RCC 7860 (cell line): ENCODE results near the gene R3HDM4.

ENCODE experiments used
- DNase-seq: peaks from one replicate; pipeline ENCODE4 v3.0.0-alpha.2; 2015; ENCODE audit warnings: low spot score
- FAIRE-seq: peaks from 2 replicates; lab custom pipeline; 2012; peaks lifted over from hg19 to GRCh38; lab: Jason Lieb, UNC

R3HDM4 gene

DNA sequence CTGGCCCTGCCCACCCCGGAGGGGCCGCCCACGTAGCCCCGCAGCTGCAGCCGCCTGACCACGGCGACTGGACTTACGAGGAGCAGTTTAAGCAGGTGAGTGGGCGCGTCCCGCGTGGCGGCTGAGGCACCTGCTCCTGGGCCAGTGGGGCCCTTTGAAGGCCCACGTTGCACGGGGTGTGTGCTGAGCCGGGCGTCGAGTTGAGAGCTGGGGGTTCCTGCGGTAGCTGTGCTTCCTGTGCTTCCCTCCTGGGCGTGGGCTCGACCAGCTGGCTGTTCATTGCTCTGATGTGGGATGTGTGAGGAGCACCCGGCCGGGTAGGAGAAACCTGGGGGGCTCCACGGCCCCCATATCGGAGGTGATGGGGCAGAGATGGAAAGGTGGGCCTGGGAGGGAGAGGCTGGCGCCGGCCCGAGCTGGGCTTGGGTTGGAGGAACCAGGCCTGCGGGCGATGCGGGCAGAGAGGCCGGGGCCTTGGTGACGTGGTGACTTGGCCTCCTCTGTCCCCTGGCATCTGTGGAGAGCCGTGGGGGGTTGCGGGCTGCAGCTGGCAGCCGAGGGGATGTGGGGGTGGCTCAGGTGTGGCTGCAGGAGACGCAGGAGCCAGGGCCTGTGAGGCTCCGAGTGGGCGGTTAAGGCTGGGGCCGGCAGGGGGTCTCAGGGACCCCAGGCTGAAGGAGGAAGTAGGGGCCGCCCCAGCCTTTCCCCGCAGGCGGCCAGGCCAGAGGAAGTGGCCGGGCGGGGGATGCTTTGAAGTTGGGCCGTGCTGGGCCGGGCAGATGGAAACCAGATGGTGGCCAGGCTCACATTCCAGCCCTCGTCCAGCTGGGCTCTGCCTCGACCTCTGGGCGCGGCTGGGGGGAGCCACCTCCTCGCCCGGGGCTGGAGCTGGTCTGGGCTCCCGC lies 19.9 kb upstream of the R3HDM4 start:
- FAIRE-seq (no peak), DNase-seq (no peak)

DNA sequence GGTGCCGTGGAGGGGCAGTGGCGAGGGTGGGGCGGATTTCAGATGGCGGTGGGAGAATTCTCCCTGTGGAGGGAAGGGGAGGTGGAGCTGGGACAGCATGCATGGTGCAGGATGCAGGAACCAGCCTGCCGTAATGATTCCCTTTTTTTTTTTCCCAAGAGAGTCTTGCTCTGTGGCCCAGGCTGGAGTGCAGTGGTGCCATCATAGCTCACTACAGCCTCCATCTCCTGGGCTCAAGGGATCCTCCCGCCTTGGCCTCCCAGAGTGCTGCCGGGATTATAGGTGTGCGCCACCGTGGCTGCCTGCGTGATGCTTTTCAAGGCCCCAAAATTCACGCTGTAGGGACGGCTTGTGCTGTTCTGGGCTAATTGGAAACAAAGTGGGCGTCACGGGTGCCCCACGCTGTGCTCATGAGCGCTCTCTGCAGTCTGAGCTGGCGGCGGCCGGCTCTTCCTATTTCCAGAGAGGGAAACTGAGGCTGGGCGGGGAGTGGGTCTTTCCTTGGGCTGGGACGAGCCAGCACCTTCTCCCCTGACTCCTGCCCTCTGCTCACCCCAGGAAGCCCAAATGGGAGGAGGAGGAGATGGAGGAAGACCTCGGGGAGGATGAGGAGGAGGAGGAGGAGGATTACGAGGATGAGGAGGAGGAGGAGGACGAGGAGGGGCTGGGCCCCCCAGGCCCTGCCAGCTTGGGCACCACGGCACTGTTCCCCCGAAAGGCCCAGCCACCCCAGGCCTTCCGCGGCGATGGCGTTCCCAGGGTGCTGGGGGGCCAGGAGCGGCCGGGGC lies 19.0 kb upstream of the R3HDM4 start:
- FAIRE-seq (no peak), DNase-seq (no peak)

DNA sequence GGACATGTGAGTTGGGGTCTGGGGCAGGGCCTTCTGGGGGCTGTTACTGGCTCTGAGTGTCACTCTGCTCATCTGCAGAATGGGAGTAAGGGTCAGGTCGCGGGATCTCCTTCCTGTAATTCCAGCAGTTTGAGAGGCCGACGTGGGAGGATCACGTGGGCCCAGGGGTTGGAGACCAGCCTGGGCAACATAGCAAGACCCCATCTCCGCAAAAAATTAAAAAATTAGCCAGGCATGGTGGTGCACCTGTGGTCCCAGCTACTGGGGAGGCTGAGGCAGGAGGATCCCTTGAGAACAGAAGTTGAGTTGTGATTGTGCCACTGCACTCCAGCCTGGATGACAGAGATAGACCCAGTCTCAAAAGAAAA lies 16.9 kb upstream of the R3HDM4 start:
- no peak for FAIRE-seq
- no peak for DNase-seq

DNA sequence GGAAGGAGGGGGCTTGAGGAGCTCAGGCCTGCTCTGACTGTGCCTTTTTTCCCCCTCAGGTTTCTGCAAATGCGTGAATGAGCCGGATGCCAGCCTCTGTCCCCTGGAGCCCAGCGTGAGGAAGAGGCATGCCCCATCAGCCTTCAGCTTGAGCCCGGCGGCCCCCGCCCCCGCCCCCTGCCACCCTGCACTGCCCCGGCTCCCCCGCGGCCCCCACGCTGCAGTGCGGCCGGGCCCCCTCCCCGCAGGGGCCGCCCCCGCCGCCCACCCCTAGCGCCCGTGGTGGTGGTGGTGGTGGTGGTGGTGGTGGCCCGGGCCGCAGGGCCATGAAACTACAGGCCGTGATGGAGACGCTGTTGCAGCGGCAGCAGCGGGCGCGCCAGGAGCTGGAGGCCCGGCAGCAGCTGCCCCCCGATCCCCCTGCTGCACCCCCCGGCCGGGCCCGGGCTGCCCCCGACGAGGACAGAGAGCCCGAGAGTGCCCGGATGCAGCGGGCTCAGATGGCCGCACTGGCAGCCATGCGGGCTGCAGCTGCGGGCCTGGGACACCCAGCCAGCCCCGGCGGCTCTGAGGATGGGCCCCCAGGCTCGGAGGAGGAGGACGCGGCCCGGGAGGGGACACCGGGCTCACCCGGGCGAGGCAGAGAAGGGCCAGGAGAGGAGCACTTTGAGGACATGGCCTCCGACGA lies 16.3 kb upstream of the R3HDM4 start:
- FAIRE-seq: no peak
- no peak for DNase-seq

DNA sequence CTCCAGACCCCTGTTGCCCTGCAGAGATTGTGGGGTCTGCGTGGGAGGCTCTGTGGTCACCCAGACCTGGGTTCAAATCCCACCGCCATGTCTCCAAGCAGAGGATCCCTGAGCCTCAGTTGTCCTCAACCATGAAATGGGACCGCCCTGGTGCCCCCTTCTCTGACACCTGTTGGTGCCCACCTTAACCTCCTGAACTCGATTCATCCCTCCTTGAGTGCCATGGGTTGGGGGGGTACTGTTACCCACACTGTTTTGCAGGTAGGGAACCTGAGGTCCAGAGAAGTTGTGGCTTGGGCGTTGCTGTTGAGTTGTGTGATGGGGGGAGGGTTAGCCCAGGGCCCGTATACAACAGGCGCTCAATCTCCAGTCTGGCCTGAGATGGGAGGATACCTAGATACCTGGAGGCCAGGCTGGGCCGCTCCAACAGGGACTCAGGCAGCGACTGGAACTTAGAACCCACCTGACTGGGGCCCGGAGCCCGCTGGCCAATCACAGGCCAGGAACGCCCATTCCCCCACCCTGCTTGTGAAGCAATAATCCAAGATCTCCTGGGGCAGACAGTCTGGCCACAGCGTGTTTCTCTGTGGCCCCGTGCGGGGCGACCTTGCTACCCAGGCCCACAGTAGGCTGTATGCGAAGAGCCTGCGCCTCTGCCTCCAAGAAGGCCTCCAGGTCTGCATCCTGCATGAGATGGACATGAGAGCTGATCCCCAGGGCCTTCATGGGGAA lies 15.6 kb upstream of the R3HDM4 start:
- DNase-seq: no peak
- FAIRE-seq: no peak

DNA sequence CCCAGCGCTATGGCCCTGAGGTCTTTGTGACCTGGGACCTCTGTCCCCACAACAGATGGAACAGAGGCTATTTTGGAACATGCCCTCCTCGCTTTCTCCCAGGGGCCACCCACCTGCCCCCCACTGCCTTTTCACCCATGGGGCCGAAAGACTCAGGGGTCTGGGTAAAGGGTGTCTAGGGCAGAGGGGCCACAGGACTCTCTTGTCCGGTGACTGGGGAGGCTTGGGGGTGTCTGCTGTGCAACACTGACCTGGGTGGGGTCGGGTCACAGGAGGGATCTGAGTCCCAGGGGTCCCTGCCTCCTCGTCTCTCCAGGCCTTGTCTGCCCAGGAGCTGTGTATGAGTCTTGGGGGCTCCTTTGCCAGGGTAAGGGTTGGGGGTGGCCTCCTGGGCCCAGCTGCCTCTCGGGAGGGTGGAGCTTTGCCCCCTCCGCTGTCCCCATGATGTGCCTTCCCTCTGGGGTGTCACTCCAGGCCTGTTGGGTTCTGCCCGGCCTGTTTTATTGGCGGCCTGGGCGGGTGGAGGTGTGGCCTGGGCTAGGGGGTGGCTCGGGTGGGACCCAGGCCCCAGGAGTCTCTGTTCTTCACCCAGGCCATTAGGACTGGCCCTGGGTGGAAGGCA lies 14.9 kb upstream of the R3HDM4 start:
- no peak for DNase-seq
- no peak for FAIRE-seq

DNA sequence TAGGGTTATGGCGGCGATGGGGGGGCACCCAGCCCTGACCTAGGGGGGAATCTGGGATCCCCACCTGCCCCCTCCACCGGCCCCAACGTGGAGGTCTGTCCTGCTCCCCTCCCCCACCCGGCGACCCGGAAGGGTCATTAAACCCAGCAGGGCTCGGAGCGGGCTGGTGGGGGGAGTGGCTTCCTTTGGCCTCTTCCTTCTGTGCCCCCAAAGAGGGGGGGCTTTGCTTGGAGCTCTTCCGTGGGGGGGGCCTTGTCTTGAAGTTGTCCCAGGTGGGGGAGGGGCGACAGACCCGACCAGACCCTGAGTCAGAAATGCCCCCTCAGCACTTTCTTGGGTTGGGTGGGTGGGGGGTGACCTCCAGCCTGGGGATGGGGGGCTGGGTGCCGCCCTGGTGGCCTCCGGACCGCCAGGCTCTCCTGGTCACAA lies 14.3 kb upstream of the R3HDM4 start:
- no peak for FAIRE-seq
- DNase-seq: no peak

DNA sequence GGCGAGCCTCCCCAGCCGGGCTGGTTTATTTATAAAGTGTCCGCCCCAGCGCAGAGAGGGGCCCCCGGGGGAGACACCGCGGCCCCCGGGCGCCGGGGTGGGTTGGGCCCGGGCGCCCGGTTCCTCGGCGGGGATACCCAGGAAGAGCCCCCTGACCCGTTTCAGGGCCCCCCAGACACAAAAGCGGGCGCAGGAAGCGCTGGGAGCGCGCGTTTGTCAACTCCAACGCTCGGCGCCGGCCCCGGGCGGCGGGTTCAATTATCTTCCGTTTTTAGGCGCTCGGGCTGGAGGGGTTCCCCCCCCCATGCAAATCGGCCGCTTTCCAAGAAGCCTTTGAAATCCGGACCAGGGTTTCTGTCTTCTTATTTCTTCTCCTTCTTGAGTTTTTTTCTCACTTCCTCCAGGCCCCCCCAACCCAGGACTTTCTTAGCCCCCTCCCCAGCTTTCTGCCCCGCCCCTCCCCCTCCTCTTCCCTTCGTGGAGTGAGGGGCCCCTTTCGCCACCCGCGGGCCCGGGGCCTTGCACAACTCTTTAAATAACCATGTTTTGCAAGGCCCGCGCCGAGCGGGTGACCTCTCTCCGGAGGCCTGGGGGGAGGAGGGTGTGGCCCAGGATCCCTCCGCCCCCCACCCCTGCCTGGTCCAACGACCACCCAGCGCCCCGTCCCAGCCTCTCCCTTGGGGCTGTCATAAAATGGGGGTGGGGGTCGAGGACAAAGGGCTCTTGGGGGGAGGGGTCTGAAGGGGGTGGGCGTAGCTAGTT lies 13.8 kb upstream of the R3HDM4 start:
- DNase-seq (no peak), FAIRE-seq (no peak)

DNA sequence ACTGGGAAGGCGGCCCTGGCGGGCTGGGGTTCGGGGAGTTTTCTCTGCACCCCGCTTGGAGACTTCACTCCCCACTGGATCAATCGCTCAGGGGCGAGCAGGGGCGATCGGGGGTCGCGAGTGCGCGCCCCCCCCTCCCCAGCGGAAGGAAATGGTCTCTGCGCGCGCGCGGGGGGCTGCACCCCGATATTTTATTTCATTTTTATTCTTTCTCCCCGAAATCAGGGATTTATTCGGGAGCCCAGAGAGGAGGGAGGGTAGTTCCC lies 13.2 kb upstream of the R3HDM4 start:
- no peak for FAIRE-seq
- no peak for DNase-seq

DNA sequence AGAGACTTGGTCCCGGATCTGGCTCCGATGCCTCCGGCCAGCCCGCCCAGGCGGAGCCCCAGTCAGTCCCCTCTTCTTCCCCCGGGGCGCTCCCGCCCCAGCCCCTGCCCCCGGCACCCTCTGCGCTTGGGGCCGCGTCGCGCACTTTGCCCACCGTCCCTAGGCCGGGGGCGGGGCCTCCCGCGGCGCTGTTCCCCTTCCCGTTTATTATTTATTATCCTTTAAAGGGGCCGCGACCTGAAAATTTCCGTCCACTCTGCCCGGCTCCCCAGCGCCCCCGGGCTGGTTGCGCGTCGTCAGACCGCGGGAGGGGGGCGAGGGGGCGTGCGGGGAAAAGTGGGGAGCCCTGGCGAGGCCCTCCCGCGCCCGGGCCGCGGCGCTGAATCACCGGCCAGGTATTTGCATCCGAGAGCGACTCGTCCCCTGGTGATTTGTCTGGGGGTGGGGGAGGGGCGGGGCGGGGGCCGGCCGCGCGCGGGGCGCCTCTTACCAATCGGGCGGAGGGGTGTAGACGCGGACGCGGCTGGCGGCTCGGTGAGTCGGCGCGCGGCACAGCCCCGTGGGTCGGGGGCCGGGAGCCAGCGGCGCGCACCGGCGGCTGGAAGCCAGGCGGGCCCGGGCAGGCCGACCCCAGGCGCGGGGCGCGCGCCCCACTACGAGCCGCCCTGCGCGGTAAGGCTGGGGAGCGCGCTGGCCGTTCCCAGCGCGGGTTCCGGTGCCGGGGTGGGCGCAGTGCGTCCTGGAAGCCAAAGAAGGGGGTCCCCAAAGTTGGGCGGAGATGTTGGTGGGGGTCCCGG lies 12.7 kb upstream of the R3HDM4 start, which contains the start of gene ARID3A:
Gene ARID3A (plus strand): TSS at position 510 of the 797 bp plus-strand sequence. CDS start 3,494 bp downstream, outside the sequence.
- DNase-seq (peak; percentile 57), FAIRE-seq (no peak)

DNA sequence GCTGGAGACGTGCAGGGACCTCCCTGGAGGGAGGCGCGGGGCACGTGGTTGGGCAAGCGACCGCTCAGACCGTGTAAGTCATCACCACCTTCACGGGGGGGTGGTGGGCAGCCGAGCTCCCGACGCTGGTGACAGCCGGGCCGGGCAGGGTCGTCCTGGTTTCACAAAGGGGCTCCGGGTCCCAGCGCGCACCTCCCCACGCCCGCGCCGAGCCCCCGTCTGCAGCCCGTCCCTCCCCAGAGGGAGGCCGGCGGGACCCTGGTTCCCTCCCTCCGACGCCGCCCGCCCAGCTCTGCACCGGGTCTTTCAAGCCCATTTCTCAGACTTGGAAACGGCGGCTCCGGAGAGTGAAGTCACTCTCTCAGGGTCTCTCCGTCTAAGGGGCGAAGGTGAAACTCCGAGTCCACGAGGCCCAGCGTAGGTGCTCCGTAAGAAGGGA lies 12.1 kb upstream of the R3HDM4 start:
- FAIRE-seq (no peak), DNase-seq (peak; percentile 27)

DNA sequence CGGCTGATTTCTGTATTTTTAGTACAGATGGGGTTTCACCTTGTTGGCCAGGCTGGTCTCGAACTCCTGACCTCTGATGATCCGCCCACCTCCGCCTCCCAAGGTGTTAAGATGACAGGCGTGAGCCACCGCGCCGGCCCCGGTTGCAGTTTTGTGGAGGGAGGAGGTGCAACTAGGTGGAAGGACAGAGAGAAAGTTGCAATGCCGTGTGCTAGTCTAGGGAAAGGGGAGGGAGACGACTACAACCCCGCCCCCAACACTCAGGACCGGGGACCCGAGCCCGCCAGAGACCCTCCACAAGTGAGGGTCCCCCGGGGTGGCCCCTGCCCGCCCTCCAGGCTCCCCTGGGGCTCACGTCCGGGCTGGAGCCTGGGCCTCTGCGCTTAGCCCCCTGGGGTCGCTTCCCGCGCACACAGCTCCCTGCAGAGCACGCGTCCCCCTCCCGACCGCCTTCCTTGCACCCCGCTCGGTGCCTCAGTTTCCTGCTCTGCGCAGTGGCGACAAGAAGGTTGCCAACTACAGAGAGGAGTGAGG lies 11.6 kb upstream of the R3HDM4 start:
- no peak for FAIRE-seq
- DNase-seq: no peak

DNA sequence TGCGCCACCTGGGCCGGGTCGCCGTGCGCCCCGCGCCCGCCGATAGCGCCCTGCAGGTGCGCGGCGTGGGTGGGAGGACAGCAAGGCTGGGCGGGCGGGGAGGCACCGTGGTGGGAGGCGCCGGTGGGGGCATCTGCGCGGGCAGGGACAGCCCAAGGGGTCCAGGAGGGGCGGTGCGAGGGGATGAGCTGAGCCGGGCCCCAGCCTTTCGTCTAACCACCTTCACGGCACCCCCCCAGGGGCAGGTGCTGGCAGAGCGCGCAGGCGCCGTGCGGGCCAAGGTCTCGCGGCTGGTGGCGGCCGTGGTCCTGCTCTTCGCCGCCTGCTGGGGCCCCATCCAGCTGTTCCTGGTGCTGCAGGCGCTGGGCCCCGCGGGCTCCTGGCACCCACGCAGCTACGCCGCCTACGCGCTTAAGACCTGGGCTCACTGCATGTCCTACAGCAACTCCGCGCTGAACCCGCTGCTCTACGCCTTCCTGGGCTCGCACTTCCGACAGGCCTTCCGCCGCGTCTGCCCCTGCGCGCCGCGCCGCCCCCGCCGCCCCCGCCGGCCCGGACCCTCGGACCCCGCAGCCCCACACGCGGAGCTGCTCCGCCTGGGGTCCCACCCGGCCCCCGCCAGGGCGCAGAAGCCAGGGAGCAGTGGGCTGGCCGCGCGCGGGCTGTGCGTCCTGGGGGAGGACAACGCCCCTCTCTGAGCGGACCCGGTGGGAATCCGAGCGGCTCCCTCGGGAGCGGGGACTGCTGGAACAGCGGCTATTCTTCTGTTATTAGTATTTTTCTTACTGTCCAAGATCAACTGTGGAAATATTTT lies 7.2 kb upstream of the R3HDM4 start:
- FAIRE-seq: no peak
- no peak for DNase-seq

DNA sequence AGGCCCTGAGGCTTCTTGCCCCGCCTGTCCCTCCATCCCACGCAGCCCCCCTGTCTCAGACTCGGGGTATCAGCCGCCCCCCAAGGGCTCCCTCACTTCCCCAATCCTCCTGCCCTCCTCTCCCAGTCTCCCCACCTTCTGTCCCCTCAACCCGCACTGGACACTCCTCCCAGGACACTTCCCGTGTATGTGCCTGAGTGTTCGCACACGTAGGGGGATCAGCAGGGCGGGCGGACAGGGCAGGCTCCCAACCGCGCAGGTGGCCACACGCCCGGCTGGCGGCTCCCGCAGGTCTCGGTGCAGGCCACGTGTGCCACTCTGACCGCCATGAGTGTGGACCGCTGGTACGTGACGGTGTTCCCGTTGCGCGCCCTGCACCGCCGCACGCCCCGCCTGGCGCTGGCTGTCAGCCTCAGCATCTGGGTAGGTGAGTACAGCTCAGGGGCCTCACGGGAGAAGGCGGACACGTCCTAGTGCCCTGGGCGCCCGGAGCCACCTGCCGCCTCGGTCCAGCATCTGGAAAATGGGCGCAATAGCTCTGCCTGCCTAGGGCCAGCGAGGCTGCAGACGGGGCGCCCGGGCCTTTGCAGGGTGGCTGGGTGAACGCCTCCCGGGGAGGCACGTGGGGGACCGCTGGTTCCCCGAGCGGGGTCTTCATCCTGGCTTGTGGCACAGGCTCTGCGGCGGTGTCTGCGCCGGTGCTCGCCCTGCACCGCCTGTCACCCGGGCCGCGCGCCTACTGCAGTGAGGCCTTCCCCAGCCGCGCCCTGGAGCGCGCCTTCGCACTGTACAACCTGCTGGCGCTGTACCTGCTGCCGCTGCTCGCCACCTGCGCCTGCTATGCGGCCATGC lies 6.4 kb upstream of the R3HDM4 start:
- no peak for DNase-seq

DNA sequence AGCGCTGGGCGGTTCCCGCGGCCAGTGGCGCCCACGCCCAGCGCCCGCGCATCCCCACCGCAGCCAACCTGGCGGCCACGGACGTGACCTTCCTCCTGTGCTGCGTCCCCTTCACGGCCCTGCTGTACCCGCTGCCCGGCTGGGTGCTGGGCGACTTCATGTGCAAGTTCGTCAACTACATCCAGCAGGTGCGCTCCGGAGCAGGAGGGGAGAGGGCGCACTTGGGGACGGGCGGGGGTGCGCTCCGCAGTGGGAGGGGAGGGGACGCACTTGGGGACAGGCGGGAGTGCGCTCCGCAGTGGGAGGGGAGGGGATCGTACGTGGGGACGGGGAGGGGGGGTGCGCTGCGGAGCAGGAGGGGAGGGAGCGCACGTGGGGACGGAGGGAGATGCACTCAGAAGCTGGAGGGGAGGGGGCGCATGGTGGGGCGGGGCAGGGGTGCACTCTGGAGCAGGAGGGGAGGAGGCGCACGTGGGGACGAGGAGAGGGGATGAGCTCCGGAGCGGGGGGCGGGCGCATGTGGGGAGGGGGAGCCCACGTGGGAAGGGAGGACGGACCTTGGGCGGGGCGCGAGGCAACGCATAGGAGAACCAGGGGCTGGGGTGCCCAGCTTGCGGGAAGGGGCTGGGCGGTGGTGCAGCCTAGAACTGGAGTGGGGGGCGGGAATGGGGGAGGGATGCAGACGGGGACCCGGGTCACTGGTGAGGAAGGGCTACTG lies 5.6 kb upstream of the R3HDM4 start:
- DNase-seq (no peak), FAIRE-seq (no peak)

More for the DNA sequence above, 6.4 kb upstream of the R3HDM4 start:
- FAIRE-seq: no peak

DNA sequence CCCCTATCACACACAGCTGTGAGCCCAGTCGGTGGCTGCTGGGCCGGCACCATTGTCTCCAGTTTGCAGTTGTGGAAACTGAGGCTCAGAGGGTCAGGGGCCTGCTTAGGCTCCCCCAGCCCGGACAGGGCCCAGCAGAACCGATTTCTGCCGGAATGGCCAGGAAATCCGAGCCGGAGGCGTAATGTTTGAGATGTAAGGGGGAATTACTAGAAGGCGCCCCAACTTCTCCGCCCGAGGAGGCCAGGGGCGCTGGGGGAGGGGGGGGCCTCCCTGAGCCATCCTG lies 5.1 kb upstream of the R3HDM4 start:
- FAIRE-seq (no peak), DNase-seq (no peak)
